HL-60/S4 treated with retinoic acid at 250 ng/mL for 4 days and 3 days (cell line): ENCODE data around the gene KRT13.

Experiments used
- in situ Hi-C: fragments of 300-500 bp; cut with MboI; formaldehyde crosslinking; loops from 2 replicates; pipeline ENCODE4 v1.7.0; 2022; ENCODE audit warnings: low sequenced_read_pairs

KRT13 gene

DNA sequence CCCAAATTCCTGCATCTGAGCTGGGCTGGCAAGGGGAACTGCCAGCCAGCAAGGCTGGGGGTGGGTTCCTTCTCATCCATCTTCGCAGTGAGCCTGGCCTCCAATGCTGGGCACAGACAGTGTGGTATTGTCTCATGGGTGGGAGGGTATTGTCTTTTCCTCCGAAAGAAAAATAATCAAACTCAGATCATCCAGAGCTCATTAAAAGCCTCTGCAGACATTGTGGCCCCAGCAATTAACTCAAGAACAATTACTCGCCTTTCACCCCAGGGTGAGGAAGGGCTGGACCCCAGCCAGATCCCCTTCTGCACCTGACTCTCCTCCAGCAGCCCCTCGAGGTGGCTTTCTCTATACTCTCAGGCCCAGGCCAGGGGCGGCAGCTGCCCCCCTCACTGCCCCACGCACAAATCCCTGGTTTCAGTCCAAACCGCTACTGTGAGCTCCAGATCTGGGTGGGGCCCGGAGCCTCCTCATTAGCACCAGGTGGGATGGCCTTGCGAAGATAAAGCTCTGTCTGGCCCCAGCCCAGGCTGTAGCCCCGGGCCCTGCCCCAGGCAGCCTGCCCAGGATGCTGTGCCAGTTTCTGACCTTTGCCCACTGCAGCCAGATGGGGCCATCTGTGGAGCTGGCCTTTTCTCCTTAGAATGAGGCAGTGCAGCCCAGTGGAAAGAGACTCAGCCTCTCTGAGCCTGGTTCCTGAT, 15.6 kb upstream of the KRT13 start:
- in situ Hi-C loops: no loop called here

DNA sequence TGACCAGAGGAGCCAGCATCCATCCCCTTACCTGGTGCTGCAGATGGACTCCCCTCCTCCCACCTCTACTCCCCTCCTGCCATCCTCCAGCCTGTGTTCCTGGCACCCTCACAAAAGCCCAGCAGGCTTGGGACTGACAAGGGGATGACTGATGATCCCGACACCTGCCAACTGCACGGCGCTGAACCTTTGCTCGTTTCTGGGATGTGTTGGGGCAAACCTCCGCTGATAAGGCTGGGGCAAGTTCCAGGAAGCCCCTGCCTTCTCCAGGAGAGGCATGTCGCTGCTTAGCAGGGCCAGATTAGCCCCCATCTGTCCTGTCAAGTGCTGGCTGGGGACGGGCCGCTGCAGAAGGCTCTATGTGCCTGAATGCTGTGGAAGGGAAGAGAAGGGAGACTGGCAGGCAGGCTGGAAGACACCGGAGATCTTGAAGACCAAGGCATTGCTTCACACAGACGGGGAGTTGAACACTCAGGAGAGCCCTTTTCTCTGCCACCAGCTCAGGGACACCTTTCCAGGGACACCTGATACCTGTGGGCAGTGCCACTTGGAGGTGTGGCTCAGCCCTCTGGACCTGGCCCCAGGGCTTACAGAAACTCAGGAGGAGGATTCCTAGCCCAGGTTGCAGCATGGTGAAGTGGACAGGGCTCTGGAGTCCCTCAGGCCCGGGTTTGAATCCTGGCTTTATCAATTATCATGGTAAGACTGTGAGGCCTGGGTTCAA, 14.3 kb upstream of the KRT13 start:
- in situ Hi-C loops: no loop called here

DNA sequence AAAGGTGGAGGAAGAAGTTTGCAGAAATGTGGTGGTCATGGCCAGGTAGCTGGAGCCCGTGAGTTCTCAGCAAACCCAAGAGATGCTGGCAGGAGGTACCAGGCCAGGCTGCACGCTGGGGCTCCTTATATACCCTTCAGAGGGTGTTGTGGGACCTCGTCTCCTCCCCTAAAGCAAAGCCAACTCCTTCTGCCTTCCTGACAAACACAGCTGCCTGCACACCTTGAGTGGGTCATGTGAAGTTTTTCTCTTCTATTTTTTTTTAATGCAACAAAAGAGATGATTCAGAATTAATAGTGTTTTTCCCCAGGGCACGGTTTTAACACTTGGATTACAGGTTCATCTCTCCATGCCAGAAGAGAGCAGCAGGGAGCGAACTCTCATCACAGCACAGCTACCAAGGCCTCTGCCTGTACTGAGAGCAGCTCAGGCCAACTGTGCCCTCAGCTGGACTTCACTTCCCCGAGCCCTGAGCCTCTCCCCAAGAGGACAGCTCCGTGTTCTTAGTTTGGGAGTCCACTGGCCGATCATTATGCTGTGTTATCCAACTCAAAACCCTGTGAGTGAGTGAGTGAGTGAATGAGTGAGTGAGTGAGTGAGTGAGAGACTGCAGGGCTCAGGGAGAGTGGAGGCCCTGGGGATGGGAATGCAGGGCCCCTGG, 13.5 kb upstream of the KRT13 start, which contains the start of gene KRT15:
TSS of gene KRT15 (minus strand) at position 102 of the 661 bp plus-strand sequence. CDS start at position 39, 63 bp downstream.
- in situ Hi-C loops: no loop called here

DNA sequence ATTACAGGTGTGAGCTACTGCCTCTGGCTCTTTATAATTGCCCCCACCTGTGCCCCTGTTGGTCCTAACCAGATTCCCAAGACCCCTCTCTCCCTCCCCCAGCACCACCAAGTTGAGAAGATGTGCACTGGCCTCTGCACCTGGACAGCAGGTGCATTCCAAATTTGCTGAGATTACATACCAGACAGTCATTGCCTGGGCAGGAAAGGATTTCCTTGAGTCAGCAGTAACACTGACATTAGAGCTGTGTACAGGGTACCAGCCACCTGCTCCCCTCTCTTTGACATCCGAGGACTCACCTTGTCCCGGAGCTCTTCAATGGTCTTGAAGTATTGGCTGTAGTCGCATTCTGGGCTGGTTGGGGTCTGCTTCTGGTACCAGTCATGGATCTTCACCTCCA, 12.6 kb upstream of the KRT13 start:
- in situ Hi-C loops: no loop called here

DNA sequence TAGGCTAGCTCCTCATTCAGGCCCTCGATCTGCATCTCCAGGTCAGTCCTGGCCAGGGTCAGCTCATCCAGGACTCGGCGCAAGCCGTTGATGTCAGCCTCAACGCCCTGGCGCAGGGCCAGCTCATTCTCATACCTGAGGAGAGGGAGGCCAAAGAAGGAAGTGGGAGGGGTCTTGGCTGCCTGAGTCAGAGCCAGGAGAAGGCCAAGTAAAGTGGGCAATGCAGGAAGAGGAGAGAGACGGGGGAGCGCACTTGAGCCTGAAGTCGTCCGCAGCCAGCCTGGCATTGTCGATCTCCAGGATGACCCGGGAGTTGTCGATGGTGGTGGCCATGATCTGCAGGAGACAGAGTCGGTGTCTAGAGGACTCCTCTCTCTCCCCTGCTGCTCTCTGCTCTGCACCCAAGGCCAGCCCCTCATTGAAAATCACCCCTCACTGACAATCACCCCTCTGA, 11.4 kb upstream of the KRT13 start:
- in situ Hi-C loops: no loop called here

DNA sequence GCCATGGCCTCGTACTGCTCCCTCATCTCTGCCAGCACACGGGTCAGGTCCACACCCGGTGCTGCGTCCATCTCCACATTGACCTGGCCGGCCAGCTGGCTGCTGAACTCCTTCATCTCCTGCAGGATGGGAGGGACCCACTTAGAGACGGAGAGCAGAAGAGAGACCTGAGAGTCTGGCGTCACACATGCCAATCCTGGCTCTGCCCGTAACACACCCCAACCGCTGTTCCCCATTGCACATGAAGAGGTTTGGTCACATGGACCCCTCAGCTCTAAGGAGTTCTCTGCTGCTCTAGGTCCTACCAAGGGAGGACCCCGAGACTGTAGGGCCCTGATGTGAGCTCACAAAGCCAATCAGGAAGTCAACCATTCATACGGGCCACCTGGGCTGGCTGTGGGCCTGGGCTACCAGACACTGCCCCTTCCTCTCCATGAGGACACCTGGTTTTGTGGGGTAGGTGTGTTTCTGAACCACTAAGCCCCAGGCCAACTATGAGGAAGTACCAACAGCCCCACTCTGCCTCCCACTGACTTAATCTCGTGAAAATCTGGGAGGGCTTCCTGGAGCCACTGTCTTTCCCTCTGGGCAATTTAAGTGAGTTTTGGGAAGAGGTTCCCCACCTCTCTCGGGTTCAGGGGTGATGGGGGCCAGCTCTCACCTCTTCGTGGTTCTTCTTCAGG, 10.9 kb upstream of the KRT13 start:
- in situ Hi-C loops: no loop called here

DNA sequence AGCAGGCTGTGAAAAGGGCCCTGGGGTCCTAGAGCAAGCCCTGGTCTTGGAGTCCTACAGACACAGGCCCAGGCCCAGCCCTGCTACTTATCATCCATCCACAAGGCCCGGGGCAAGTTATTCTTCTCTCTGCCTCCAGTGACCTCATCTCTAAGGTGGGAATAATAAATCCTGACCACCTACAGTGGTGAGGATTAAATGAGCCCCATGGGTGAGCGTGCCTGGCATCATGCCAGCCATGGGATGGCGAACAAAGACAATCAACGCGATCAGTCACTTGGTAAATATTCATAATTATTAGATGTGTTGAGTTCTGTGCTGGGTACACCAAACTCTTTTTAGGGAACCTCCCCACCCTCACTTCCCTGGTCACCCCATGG, 7.7 kb upstream of the KRT13 start:
- in situ Hi-C loops: no loop called here

DNA sequence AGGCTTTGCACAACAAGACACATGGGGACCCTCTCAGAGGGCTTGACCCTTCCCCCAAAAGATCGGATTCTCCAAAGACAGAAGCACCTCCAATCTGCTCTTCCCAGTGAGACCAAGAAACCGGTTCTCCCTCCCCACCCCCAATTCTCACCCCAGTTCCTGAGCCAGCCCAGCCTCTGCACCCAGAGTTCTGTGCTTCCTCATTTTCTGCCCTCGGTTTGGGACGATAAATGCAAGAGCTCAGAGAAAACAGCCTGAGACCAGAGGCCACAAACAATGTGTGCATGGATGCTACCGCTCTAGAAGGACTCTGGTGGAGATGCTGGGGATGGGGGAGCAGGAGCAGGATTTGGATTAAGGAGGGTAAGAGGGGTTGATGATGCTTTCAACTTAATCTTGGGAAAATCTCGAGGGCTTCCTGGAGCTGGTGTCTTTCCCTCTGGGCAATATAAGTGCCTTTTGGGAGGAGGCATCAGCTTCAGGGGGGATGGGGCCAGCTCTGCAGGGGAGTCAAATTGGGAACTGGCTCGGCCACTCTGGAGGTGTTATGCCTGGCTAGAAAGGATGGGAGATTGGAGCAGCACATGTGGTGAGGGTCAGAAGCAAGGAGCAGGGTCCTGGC, 7.2 kb upstream of the KRT13 start:
- in situ Hi-C loops: no loop called here

DNA sequence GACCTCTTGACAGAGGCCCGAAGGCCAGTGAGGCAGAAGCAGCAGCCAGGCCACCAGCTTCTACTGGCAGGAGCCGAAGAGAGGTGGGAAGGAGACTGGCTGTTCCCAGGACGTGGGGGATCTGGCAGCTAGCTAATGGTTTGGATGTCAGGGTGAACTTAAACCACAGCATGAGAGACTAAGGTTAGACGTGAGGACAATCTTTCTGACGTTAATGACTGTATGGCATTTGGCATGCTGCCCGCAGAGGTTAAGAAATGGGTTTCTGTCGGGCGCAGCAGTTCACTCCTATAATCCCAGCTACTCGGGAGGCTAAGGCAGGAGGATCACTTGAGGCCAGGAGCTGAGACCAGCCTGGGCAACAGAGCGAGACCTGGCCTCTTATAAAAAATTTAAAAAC, 6.3 kb upstream of the KRT13 start:
- in situ Hi-C loops: no loop called here

DNA sequence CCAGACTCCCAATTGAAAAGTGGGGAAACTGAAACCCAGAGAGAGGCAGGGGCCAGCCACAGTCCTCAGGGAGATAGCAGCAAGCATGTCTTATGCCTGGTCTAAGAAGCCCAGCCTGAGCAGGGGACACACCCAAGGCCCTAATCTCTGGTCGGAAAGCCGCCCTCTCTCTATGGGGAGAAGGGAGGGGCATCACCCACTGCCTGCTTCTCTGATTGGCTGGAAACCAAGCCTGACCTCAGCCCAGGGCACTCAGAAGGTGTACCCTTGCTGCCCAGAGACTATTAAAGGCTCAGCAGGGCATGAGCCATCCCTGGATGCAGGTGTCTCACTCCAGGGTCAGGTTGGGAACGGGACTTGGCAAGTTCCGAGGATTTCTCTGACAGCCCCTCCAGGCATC, 5.7 kb upstream of the KRT13 start:
- in situ Hi-C loops: no loop called here

DNA sequence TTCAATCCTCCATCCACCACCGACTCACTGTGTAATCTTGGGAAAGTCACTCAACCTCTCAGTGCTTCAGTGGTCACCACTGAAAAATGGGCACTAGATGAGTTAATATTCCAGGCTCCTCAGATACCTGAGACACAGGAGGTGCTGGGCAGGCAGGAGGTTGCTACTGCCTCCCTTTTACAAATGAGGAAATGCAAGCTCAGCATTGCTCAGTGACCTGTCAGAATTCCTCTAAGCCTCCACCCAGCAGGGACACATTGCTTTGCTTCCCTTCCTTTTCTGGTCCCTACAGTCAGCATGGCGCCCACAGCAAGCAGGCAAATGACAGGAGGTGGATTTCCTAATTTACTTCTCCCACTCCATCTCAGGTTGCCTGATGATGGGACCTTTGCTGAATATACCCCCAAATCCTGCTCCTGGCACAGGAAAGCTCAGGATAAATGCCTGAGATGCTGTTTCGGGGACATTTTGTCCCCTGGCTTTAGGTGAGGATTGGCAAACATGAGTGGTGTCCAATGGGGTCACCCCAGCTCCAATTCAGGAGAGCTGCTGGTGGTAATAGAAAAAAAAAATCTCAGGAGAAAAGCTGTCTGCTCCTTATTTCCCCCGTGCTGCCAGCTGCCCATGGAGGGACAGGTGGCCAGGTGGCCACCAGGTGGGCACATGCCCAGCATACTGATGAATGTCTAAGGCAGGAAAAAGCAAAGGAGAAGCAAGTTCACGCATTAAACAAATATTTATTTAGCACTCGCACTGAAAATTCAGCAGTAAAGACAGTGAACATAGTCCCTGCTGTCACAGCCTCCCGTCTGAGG, 5.0 kb upstream of the KRT13 start:
- in situ Hi-C loops: no loop called here

DNA sequence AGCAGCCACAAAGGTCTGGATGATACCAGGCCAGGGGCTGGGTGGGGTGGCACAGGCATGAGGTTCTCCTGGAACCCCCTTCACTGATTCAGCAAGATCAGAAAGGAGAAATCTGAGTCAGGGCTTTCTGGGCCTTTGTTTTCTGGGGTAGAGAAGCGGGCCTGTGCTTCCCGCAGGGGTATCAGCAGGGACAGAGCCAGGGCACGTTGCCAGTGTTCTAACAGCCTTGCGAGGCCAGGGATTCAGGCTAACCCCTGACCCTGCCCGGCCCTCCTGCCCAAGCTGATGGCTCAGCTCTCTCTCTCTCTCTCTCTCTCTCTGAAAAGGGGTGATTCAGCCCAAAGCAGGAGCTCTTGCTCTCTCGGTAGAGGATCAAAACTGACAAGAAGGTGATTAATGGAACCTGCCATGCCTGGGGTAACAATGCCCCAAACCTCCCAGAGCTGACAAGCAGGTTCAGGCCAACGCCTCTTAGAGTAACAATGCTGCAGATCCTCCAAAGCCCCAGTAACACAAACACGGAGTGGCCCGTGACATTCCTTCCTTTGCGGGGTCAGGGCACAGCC, 2.0 kb upstream of the KRT13 start:
- in situ Hi-C loops: no loop called here

DNA sequence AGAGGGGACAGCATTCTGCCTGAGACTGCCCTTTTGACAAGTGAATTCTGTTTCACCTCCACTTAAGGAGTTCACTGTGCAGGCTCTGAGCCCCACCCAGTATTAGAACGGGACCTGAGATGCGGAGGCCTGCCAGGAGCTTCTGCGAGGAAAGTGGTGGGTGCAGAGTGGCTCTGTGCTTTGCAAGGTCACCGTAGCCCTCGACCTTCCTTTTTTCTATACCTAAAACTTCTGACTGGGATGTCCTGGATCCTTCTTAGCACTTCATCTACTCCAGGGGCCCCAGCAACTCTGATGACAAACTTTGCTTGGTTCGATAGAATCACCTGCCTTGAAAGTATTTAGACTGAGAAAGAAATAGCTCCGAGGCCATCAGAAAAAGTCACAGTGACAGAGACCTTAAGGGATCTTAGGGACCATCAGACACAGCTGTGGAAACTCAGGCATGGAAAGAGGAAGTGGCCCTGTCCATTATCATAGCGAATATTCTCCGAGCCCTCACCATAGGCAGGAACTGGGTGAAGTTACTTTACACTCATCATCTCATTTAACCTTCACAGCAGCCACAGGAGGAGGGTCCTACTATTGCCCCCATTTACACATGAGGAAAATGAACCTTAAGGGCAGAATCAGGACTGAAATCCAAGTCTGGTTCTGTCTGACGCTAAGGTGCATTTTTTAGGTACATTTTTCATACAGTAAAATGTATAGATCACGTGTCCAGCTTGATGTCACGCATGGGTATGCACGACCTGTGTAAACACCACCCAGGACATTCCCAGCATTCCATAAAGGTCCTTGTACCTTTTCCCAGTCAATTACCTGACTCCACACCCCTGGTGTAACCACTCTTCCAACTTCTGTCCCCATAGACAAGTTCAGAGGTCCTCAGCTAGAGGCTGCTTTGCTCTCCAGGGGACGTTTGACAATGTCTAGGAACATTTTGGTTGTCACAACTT, 676 bp upstream of the KRT13 start:
- in situ Hi-C loops: no loop called here

DNA sequence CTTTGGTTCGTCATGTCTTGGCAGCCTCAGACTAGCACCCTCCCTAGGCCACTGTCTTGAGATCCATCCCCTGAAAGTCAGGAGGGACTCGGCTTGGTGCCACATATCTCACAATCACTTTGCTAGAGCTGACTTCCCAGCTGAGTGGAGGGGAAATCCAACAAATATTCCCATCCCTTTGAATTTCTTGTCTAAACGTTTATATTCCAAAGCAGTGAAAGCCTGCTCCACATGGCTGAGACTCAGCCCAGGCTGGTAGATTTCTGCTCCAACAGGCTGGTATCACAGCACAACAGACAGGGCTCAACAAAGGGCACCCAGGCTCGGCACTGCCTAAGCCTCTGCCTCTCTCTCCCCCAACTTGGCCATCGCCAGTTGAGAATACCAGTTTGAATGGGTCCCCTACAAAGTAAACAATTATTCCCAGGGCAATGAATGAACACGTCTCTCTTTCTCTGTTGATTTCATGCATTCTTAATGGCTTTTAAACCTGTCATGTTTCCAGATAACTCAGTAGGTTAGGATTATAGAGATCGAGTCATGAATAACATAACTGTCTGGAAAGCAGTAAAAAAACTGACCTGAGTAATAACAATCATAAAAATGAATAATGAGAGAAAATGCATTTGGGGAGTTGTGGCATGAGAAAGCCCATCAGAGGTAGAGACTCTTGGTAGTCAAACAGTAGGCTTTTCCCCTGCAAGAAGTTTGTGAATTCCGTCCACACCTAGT, 1.0 kb downstream of the KRT13 start:
- in situ Hi-C loops: no loop called here

DNA sequence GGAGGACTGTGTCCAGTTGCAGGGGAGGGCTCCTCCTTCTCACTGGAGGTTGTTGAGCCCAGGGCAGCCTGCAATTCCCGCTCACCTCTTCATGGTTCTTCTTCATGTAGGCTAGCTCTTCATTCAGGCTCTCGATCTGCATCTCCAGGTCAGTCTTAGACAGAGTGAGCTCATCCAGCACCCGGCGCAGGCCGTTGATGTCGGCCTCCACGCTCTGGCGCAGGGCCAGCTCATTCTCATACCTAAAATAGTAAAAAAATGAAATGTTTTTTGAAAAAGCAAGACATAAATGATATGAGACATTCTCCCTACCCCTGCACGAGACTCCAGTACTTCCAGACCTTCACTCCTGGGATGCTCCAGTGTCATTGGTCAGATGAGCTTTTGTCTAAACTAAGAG, 2.2 kb downstream of the KRT13 start:
- in situ Hi-C loops: no loop called here

DNA sequence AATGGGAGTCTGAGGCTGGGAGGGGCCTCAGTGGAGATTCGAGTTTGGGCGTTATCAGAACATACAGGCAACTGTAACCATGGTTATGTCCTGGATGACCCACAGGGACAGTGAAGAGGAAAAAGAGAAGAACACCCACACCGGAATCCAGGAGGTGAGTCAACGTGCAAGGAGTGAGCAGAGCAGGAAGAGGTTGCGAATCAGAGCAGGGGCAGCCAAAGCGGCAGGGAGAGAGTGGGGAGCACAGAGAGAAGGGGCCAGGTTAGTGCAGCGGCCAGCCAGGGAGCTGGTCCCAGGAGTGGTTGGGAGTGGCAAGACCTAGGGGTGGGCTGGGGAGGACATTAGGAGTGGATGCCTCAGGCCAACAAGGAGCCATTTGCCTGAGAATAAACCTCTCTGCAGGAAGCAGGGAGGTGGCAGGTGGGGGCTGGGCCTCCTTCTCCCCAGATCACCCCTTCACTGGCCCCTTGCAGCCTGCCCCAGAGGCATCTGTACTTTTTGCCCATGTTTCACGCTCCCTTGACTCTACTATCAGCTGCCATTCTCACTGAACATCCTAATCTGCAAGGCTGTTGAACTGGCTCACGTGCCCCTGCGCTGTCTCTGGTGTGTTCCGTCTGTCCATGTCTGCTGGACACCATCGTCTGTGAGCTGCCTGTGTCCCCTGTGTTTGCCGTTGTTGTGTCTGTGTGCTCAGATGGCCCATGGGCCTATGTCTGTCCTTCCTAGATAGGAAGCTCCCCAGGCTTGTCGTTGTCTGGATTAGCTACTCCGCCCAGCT, 5.1 kb downstream of the KRT13 start:
- in situ Hi-C loops: no loop called here

DNA sequence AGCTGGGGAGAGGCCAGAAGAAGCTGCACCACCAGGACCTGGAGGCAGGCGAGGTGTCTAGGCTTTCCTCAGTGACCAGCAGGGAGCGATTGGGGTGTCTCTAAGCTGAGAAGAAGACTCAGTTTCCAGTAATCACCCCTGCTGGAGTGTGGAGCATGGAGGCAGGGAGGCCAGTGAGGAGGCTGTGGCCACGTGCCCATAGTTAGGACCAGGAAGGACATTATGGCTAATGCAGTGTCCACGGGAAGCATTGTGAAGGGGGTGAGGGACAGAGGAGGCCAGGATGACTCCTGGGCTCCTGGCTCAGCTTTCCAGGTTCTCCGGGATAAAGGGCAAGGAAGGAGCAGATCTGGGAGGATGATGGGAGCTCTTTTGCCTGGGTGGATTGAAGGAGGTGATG, 5.7 kb downstream of the KRT13 start:
- in situ Hi-C loops: no loop called here
